Ovary (tissue), 3 donors: ENCODE results near the gene SPTLC1.

ENCODE experiments used
- POLR2A ChIP-seq: fragments of 450-650 bp; IDR thresholded peaks from one replicate; pipeline ENCODE4 v1.6.1; 2017; ENCODE audit warnings: antibody characterized with exemption, mild to moderate bottlenecking, moderate library complexity
- TF ChIP-seq, protein P1 (sequence below), 3 donors: fragments of 450-650 bp in 2 of 3; fragments of 200-600 bp in 1 of 3; IDR thresholded peaks; one replicate each; pipeline versions ENCODE4 v1.5.1 to v1.8.0; 2016 to 2022; ENCODE audit warnings: antibody characterized with exemption in 3 of 3, mild to moderate bottlenecking in 1 of 3
- donor health status: DM: no; HTN: no; CAD: no.

DNA sequence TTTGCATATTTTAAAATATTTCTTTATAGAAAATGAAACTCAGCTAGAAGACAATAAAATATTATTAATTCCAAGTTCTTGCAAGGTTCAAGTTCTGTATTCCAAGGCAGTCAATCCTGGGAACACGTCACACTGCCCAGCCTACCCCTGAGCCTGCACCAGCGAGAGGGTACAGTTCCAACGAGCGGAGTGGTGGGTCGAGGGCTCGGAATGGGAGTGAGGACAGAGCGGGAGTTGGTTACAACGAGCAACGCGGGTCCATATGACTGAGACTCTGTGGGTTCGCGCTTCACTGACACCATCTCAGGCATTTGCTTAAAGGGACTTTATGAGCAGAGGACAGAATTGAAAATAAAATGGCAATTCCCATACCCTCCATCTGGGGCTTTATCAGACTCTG lies 40.0 kb upstream of the SPTLC1 start:
- TF ChIP-seq POLR2A = no peak
- TF ChIP-seq, protein P1, sequence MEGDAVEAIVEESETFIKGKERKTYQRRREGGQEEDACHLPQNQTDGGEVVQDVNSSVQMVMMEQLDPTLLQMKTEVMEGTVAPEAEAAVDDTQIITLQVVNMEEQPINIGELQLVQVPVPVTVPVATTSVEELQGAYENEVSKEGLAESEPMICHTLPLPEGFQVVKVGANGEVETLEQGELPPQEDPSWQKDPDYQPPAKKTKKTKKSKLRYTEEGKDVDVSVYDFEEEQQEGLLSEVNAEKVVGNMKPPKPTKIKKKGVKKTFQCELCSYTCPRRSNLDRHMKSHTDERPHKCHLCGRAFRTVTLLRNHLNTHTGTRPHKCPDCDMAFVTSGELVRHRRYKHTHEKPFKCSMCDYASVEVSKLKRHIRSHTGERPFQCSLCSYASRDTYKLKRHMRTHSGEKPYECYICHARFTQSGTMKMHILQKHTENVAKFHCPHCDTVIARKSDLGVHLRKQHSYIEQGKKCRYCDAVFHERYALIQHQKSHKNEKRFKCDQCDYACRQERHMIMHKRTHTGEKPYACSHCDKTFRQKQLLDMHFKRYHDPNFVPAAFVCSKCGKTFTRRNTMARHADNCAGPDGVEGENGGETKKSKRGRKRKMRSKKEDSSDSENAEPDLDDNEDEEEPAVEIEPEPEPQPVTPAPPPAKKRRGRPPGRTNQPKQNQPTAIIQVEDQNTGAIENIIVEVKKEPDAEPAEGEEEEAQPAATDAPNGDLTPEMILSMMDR (IDR thresholded peaks at IDR 0.05) = no peak
